HG03139 (cell line): ENCODE results near the gene RPL22.

Source experiments
- ATAC-seq: cut with Tn5 transposase; IDR thresholded peaks from one replicate; pipeline ENCODE4 v1.9.1; 2021; ENCODE audit not compliant: unreplicated experiment

Gene RPL22

DNA sequence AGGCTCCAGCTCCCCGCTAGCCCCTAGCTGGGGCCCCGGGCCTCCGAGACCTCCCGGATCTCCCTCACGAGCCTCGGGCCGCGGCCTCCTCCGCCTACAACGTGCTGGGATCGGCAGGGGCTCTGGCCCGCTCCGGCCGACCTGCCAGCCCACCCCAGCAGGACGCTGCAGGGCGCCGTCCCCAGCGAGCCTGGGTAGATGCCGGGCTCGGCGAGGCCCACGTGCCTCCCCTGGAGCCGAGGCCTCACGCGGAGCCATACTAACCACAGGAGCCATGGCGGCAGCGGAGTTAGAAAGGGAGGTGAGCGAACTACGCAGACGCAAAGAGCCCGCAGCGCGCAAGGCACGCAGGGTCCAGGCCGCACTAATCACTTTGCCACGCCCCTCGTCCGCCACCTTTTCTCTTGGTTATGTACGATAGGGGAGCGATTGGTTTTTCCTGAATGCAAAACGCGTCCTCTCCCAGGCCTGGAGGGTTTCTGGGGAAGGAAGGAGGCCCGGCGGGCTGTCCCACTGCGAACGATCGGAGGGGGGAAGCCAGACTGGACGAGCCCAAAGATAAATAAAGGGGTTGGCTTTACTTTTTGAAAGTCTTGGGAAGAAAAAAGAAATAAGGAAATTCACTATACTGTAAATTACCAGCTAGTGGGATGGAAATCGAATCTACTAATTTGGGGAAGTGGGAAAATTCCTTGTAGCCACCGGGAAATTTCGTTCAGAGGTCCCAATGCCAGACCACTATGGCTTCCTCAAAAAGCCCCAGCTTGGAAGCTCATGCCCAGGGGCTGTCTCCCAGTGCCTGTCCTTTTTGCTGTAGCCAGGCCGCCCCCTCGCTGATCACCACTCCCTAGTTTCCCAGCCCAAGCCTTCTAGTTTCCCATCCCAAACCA is at the start of gene RPL22:
Gene RPL22 (minus strand): TSS at position 298 of the 890 bp plus-strand sequence. CDS start 22 bp downstream, at position 276.
- peak; percentile 94 for ATAC-seq

DNA sequence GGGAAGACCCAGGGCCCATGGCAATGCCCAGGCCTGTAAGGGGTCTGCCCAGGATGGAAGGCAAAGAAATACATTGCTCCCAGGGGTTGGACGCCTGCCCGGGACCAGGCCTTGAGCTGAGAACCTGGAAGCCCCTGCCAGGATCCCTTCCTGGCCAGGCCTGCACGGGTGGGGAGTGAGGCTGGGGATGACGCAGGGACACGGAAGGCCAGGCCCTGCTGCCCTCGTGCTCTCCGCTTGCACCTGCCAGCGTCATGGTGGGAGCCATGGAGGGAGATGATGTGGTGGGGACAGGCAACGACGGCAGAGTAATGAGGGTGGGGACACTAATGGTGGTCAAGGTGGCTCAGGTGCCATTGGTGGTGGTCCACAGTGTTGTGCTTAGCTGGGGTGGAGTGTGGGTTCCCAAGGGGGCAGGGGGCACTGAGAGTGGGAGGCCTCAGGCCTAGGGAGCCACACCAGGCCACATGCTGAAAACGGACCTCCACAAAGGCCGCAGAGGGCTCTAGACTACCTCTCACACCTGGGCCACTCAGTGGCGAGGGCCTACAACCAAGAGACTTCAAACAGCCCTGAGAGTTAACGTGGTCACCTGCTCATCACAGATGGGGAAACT is 48.9 kb upstream of the RPL22 start:
- no peak for ATAC-seq

DNA sequence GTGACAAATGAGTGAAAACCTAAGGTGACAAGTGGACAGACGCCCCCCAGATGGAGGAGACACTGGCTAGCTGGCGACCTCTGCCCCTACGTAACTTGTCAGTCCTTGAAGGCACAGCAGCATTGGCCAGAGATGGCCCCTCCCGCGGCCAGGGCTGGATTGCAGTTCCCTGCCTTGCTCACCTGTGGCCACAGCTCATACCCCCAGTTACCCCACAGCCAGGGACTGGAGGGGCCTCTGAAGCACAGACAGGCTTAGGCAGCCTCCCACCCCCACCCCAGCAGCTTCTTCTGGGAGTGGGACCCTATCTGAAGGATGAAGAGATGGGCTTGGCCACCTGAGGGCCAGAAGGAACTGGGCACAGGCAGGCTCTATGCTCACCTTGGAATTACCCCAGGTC is 48.3 kb upstream of the RPL22 start:
- no peak for ATAC-seq

DNA sequence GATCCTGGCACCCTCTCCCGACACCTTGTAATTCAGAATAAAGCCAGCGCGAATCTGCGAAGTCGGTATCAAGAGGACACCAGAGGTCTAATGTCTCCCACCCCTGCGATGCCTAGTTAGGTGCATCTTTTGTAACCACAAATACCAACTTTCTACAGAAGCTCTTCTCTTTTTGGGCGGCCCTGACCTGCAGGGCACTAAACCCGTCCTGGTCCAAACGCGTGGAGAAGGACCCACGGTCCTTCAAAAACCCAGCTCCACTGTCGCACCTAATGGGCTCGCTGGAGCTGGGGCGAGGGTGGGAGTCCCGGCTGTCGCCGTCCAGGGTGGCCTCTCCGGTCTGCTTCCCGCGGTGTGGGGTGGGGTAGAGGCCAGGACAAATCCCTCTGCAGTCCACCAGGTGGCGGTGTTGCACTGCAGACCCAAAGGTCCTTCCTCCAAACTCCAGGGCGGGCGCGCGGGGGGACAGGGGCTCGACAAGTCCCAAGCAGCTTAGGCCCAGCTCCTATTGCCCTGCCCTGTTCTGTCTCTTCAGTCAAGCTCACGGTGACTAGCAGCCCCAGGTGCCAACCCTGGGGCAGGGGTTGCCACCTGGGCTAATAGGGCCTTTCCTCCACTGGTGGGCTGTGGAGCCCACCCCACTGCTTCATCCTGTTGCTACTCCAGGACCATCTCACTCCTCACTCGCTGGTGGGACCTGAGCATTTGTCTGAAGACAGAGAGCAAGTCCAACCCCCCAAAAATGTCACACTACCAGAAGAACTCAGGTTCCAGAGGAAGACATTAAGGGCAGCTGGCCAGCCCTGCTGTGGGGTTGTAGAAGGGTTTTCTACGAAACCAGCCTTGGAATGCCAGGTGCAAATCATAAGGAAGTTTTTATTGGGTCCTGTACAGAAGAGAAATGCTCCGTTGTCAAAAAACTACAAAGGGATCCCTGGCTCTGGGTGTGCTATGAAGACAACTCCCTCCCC is 47.4 kb upstream of the RPL22 start:
- ATAC-seq, result no peak

DNA sequence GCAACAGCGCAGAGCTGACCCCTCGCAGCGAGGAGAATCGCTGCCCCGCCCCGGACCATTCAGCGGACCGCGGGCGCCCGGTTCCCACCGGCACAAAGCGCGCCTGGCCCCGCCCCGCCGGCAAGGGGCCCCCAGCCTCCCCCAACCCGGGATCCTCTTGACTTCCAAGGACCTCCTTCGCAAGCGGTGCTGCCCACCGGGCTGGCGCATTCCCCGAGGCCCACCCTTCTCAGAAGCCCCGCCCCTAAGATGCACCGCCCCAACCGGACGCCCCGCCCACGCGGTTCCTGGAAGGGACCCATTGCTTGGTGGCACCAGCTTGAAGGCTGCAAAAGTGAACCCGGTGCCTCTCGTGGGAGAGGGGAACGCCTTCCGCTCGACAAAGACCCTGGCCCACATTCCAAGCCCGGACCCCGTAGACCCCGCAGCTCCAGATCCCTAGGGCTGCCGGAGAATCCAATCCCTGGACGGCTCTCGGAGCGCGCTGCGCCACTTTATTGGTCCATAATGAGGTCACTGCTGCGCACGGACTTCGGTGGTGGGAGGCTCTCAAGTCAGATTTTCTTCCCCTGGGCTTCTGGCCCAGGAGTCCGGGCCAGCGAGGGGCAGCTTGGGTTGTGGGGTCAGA is 46.6 kb upstream of the RPL22 start:
- ATAC-seq, result no peak

DNA sequence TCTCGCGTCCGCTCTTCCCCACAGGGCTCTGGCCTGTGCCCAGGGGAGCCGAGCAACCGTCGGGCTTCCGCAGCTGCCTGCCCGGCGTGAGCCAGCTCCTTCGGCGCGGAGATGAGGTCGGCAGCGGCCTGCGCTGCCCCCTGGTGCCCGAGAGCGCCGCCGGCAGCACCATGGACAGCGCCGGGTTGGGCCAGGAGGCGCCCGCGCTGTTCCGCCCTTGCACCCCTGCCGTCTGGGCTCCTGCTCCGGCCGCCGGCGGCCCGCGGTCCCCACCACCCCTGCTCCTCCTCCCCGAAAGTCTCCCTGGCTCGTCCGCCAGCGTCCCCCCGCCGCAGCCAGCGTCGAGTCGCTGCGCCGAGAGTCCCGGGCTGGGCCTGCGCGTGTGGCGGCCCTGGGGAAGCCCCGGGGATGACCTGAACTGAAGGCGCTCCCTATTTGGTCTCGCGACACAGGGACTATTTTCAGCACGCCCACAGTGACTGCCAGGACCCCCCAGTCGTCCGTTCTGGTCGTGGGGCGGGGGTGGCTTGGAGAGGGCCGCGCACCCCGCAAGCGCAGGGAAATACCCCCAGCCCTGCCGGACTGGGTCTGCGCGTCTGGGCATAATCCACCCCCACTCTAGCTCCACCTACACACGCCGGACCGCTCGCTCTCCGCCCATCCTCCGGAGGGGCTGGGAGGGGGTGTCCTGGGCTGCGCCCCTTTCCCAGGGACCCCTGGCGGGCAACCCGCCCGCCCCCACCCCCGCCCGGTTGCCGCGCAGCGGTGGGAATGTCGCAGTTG is 45.9 kb upstream of the RPL22 start:
- peak; percentile 52 for ATAC-seq

DNA sequence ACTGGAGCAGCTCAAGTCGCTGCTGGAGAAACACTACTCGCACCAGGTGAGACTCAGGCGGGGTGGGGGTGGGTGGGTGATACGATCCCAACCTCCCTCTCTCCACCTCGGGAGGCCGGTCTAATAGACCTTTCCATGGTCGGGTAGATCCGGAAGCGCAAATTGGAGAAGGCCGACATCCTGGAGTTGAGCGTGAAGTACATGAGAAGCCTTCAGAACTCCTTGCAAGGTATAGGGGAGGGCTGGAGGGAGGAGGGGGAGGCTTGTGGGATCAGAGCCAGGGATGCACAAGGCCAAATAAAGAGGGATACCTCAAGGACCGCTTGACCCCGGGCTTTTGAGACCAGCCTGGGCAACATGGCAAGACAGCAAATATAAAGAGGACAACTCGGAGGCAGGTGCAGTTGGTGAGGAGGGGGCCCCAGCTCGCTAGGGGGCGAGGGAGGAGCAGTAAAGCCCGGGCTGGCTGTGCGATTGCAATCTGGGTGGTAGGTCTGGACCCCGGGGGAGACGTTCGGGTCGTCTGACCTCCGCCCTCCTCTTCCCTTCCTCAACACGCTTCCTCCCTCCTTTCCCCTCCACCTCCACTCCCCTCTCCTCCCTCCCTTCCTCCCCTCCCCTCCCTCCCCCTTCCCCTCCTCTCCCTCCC is 45.1 kb upstream of the RPL22 start:
- ATAC-seq, result no peak

DNA sequence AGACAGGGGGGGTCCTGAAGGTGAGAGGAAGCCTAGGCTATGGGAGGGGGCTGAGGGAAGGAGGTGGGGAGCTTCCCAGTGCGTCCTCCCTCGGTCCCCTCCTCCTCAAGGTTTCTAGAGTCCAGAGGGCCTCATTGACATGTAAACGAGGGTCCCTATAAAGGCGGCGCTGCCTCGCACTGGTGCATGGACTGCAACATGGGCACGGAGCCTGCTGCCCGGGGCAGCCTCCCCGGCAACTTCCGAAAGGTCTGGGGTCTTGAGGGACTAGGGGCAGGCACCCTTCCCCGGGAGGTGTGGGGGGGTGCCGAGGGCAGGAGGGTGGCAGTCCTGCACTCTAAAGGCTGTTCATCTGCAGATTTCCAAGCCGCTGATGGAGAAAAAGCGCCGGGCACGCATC is 44.6 kb upstream of the RPL22 start, which contains the start of gene HES3:
Gene HES3 (plus strand): TSS at position 187 of the 400 bp plus-strand sequence. CDS start 187 bp downstream, at position 374.
- no peak for ATAC-seq

DNA sequence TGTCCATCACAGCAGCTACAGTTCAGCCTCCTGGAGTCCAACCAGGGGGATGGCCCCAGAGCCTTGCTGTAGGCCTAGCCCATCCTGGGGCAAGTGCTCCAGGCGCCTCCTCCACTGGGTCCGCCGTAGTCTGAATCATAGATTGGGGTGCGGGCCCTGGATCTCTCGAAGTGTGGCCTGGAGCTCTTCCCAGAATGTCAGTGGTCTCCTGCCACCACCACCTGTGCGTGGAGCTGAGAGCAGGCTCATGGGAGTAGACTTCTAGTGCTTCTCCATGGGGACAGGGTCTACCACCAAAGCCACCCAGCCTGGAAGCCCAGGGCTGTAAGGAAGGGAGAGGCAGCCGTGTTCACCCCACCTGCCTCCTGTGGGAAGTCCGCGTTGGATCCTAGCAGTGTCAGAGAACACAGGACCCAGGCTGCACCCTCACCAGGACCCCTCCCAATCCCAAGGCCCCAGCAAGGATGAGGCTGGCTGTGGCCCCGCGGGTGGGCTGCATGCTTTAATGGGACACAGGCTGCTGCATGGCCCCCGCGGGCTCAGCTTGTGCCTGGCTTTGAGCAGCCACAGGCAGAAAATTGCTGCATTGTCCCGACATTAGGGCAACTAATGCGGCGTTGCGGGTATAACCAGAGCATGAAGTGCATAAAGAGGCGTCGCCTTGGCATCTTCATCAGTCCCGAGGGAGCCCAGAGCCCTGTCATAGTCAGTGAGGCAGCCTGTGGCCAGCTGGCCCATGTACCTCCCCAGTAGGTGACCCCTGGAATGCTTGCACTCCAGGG is 43.8 kb upstream of the RPL22 start:
- ATAC-seq, result no peak

DNA sequence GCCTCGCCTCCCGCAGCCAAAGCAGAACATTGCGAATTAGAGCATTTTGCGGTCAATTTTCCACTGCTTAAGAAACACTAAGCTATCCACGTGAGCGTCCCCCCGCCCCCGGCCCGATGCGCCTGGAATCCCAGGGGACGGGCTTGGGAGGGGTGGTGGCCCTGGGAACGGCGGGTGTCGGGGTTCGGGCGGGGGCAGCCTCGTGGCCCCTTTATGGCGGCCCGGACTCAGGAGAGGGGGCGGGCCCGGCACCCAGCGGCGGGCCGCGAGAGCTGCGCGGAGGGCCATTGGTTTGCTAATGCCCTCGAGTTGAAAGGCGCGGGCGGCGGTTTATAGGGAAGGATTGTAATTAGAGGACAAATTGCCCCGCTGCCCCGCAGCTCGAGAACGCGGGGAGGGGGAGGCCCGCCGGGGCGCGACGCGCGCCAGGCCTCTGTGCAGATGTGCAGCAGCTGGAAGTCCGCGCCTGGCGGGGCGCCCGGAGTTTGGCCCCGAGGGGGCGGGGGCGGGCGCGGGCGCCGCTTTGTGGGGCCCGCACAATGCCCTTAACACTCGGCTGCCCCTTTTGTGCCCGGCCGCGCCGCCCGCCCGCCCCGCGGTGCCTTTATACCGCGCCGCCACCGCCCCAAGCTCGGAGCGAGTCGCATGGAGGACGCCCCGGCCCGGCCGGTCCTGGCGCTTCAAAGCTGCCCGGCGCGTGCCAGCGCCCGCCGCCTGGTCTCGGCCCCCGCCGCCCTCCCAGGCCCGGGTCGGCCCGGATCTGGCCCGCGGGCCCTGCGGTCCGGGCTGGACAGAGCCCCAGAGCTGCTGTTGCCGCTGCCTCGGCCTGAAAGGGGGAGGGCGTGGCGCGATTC is 42.7 kb upstream of the RPL22 start:
- no peak for ATAC-seq

DNA sequence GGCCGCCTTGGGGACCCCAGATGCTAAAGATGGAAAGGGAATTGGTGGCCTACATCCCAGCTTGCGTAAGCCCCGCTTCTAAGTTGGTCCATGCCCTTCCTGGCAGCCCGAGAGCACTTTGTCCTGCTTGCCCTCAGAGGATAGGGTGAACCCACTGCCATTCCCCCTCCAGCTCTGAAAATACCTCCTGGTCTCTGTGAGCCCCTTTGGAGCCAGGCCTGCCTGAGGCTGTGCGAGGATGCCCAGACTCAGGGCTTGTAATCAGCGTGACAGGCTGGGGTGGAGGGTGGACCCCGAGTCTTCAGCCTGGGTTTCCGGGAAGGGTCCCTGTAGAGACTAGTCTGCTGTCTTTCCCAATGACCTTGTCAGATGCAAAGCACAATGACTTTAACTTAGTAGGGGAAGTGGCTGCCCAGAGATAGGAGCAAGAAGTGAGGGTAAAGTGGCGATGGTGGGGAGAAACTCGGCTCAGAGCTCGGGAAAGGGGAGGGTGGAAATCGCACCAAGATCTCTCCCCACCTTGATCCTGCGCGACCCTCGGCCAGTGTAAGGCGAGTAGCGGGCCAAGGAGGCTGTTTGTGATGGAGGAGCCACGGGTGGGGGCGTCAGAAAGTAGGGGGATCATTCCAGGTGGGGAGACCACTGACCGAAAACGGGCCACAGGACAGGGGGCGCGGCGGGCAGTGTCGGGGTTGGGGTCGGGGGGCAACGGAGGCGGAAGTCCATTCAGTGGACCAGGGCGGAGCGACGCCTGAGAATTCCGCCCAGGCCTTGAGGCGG is 41.9 kb upstream of the RPL22 start:
- ATAC-seq, result no peak

DNA sequence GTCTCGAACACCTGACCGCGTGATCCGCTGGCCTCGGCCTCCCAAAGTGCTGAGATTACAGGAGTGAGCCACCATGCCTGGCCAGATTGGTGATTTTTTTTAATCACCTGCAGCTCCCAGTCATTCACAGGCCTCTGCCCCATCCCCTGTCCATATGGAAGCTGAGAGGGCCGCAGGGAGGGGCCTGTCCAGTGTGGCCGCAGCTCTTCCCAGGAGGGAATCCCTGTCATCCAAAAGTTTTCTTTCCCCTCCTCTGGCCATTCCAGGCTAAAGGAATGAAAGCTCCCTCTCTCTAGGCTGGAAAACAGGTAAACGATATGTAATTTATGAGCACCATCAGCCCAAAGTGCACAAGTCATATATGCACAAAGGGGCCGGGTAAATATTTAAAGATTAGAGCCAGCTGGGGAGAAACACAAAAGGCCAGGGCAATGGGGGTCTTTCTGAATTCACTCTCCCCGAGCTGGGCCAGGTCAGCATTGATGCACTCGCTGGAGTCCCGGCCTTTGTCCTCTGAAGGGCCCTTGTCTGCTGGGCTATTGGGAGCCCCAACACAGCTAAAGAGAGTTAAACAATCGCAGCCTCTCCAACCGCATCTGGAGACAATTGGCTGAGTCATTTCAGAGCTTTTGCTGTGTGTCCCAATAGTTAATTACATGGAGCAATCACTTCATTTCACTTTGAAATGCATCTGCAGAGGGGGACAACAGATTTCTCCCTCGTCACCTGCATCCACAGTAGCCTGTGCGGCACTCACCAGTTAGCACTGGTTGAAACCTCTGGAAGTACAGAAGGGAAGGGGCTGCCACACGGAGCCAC is 40.8 kb upstream of the RPL22 start:
- no peak for ATAC-seq

DNA sequence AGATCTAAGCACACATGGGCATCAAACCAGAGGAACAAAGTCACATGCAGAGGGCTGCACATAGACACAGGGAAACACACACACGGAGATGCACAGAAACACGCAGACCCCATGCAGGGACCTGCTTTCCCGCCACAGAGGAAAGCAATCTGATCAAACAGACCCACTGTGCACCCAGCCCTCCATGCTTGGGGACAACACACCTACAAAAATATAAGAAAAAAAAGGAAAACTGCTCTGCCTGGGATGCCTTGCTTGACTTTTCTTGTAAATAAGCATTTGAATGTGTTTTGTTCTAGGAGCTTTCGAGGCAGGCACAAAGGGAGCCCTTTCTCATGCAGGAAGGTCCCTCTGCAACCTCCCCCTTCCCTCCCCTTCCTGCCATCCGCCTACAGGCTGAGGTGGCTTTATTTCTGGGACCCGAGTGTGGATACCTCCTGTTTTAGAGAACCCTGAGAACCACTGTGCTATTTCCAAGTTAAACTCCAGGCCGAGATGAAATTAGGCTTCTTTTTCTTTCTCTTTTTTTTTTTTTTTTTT is 39.9 kb upstream of the RPL22 start:
- no peak for ATAC-seq

DNA sequence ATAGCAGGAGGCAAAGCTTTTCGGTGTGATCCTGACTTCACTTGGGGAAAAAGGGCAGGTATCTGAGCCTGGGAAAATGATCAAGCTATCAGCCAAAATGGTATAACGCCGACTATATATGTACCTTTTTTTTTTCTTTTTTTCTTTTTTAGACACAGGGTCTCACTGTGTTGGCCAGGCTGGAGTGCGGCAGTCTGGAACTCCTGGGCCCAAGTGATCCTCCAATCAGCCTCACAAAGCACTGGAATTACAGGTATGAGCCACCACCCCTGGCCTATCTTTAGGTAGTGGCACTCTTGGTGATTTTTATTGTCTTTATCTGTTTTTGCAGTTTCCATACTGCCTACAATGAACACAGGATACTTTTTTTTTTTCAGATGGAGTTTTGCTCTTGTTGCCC is 37.7 kb upstream of the RPL22 start:
- ATAC-seq, result no peak

DNA sequence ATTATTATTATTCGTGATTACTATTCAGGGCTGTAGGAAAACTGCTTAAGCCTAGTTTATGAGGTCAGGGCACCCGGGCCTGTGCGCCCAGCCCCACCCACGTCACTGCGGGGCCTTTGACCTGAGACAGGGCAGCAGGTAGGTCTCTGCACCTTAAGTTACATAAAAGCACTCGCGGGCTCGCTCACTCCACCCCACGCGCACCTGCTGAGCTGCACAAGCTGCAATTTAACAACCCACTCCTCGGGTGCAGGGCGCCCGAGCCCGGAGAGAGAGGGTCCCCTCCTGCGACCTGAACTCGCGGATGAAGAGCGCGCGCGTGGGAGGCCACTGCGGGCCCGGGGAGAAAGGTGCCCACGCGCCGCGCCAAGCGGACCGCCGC is 35.9 kb upstream of the RPL22 start:
- peak; percentile 8 for ATAC-seq
